ENCODE measurements around the gene TNNI2. TPM values are rescaled to one million over a fixed set of nuclear protein-coding genes. Genes with fewer than 3 reads are reported as not detected.

TNNI2 gene
- total RNA-seq, 1 experiment from 2014 or later, result not detected

GRCh38 chr11:1866226-1866625 is 27.4 kb downstream of the TNNI2 start:
- H3K4me1 Mint-ChIP-seq, result peaks cover 7 to 15% of the 10 kb centered on the region in 2 experiments

More at GRCh38 chr11:1866226-1866625, 27.4 kb downstream of the TNNI2 start:
- H4K20me1 ChIP-seq (ENCODE audit: control insufficient read depth, insufficient read depth, insufficient read length), result no peaks in the 10 kb centered on the region
- Mint-ChIP-seq H3K36me3 (ENCODE audit: insufficient read depth in 1 of 3, low read depth in 3 of 3) (no peaks in the 10 kb centered on the region), H3K27me3 (ENCODE audit: low read depth) (peaks cover 29% of the 10 kb centered on the region), H3K4me3 (no peak overlapping the region), H3K27ac (no peak overlapping the region; a peak in 1 of 7 replicates), H3K9me3 (no peaks in the 10 kb centered on the region; a peak in 1 of 5 replicates)
- TF ChIP-seq CTCF (conservative IDR thresholded peaks at IDR 0.05), result no peak
- H4K91ac ChIP-seq (ENCODE audit: insufficient read length, low read depth, low read length), result no peak overlapping the region
- H2AK5ac ChIP-seq (ENCODE audit: insufficient read length, low read length), result no peak overlapping the region
- H4K8ac ChIP-seq (replicated peaks; ENCODE audit: insufficient read length, low read depth, low read length), result no peak overlapping the region
- H2BK15ac ChIP-seq (ENCODE audit: low read depth, low read length), result no peak overlapping the region
- H3K18ac ChIP-seq (ENCODE audit: insufficient read length, low read depth, low read length), result no peak overlapping the region
- H3K27me3 ChIP-seq (ENCODE audit: insufficient read depth, low read length), result no peaks in the 10 kb centered on the region
- H3K56ac ChIP-seq (ENCODE audit: insufficient read length, low read depth, low read length), result no peak overlapping the region
- DNase-seq, result no peak
- H3K9me3 ChIP-seq (ENCODE audit: control insufficient read depth, low read depth, low read length), result no peaks in the 10 kb centered on the region
- peaks cover 3% of the 10 kb centered on the region; the same call in 1 of the 2 replicates for H3K4me1 ChIP-seq (ENCODE audit: insufficient read depth, low read length)
- H3K23ac ChIP-seq (ENCODE audit: insufficient read length, low read depth, low read length), result no peak overlapping the region
- no peak overlapping the region for H2AFZ ChIP-seq (ENCODE audit: low read length)
- no peak overlapping the region for H4K5ac ChIP-seq (ENCODE audit: insufficient read length, low read depth, low read length)
- no peak overlapping the region; the same call in 1 of the 2 replicates for H3K14ac ChIP-seq (ENCODE audit: insufficient read depth, low read length)
- H3K23me2 ChIP-seq (ENCODE audit: insufficient read length, low read depth, low read length, poor library complexity, severe bottlenecking), result no peaks in the 10 kb centered on the region
- H3K4me2 ChIP-seq (ENCODE audit: insufficient read depth, insufficient read length, low read length), result no peak overlapping the region
- H2BK5ac ChIP-seq (ENCODE audit: insufficient read length, low read length), result no peak overlapping the region
- H3K79me1 ChIP-seq (ENCODE audit: insufficient read depth, low read depth, low read length, poor library complexity, severe bottlenecking), result no peaks in the 10 kb centered on the region
- no peak overlapping the region for H3K27ac ChIP-seq (ENCODE audit: insufficient read length, low read depth, low read length)
- H3T11ph ChIP-seq (ENCODE audit: low read length), result no peak overlapping the region
- no peak overlapping the region for H2BK20ac ChIP-seq (ENCODE audit: low read depth, low read length, poor library complexity, severe bottlenecking)
- H2BK120ac ChIP-seq (ENCODE audit: low read depth, low read length, poor library complexity, severe bottlenecking), result no peak overlapping the region
- no CpG with 5 or more reads among the region's 8 CpGs for WGBS (ENCODE audit: extremely low coverage, insufficient read length, low lambda C conversion rate)
- no peak overlapping the region for H2BK12ac ChIP-seq (ENCODE audit: insufficient read length, low read depth, low read length)
- H3K79me2 ChIP-seq (ENCODE audit: insufficient read depth, low read length), result no peaks in the 10 kb centered on the region
- no peak overlapping the region for H3K4ac ChIP-seq (ENCODE audit: low read depth, low read length)
- H3K9ac ChIP-seq (ENCODE audit: extremely low read depth, insufficient read length, low read length), result no peak overlapping the region

All from H9 (cell line).